ENCODE measurements around the gene CPNE4.
A peak's percentile ranks its signal among the peaks of the same experiment; 100 is the strongest.

Gene CPNE4

GRCh38 chr3:131669600-131669999, 365.2 kb downstream of the CPNE4 start:
- no peak for DNase-seq

- DNase-seq = no peak
Measured at GRCh38 chr3:131658771-131659170, 376.0 kb downstream of the CPNE4 start.

- DNase-seq = no peak
Measured at GRCh38 chr3:131658115-131658514, 376.7 kb downstream of the CPNE4 start.

- DNase-seq = no peak
Measured at GRCh38 chr3:131655070-131655690, 379.6 kb downstream of the CPNE4 start.

- no peak for DNase-seq
Measured at GRCh38 chr3:131645638-131646037, 389.2 kb downstream of the CPNE4 start.

GRCh38 chr3:131636266-131636775, 398.5 kb downstream of the CPNE4 start:
- DNase-seq = no peak

GRCh38 chr3:131630807-131631206, 404.0 kb downstream of the CPNE4 start:
- DNase-seq = no peak

GRCh38 chr3:131630097-131630496, 404.7 kb downstream of the CPNE4 start:
- DNase-seq = no peak

GRCh38 chr3:131623431-131623830, 411.4 kb downstream of the CPNE4 start:
- no peak for DNase-seq

- no peak for DNase-seq
Measured at GRCh38 chr3:131622726-131623125, 412.1 kb downstream of the CPNE4 start.

- DNase-seq = no peak
Measured at GRCh38 chr3:131620977-131621376, 413.8 kb downstream of the CPNE4 start.

GRCh38 chr3:131619821-131620220, 415.0 kb downstream of the CPNE4 start:
- DNase-seq = no peak

GRCh38 chr3:131616719-131617118, 418.1 kb downstream of the CPNE4 start:
- no peak for DNase-seq

GRCh38 chr3:131612745-131613144, 422.1 kb downstream of the CPNE4 start:
- DNase-seq = no peak

- DNase-seq = no peak
Measured at GRCh38 chr3:131610174-131610573, 424.6 kb downstream of the CPNE4 start.

- DNase-seq = no peak
Measured at GRCh38 chr3:131608741-131609140, 426.1 kb downstream of the CPNE4 start.

- no peak for DNase-seq
Measured at GRCh38 chr3:131608296-131608695, 426.5 kb downstream of the CPNE4 start.

- DNase-seq = no peak
Measured at GRCh38 chr3:131605916-131606315, 428.9 kb downstream of the CPNE4 start.

- no peak for DNase-seq
Measured at GRCh38 chr3:131602011-131602779, 432.6 kb downstream of the CPNE4 start.

- no peak for DNase-seq
Measured at GRCh38 chr3:131597816-131598215, 437.0 kb downstream of the CPNE4 start.

- DNase-seq = peak in 1 of 2 experiments; percentile 5
Measured at GRCh38 chr3:131596884-131597283, 437.9 kb downstream of the CPNE4 start.

- DNase-seq = no peak
Measured at GRCh38 chr3:131591394-131592014, 443.3 kb downstream of the CPNE4 start.

GRCh38 chr3:131586277-131586676, 448.5 kb downstream of the CPNE4 start:
- no peak for DNase-seq

- DNase-seq = no peak
Measured at GRCh38 chr3:131582438-131582837, 452.4 kb downstream of the CPNE4 start.

Data from NCI-H524 (cell line).